Inflammatory macrophage treated with lipopolysaccharide for 1 hour (primary cell): Measurements from ENCODE around the gene FRMD1.

Experiments used
- DNase-seq, 2 donors: peaks; one replicate each; pipeline ENCODE4 v3.0.0-alpha.2; 2020 to 2022

Gene FRMD1

GRCh38 chr6:168078943-168079405, at the start of gene FRMD1:
FRMD1 (minus strand) TSS chr6:168079212; CDS start chr6:168079094, 118 bp downstream.
- DNase-seq = no peak

GRCh38 chr6:168128006-168128630, 49.1 kb upstream of the FRMD1 start:
- no peak for DNase-seq

GRCh38 chr6:168127384-168127868, 48.4 kb upstream of the FRMD1 start:
- DNase-seq = no peak

GRCh38 chr6:168126566-168127383, 47.8 kb upstream of the FRMD1 start:
- DNase-seq = no peak

GRCh38 chr6:168125429-168126001, 46.5 kb upstream of the FRMD1 start:
- DNase-seq = no peak

GRCh38 chr6:168124921-168125320, 45.9 kb upstream of the FRMD1 start:
- DNase-seq = no peak

GRCh38 chr6:168124158-168124557, 45.1 kb upstream of the FRMD1 start:
- DNase-seq = no peak

- no peak for DNase-seq
These were observed 44.3 kb upstream of the FRMD1 start for GRCh38 chr6:168123165-168123911.

GRCh38 chr6:168122521-168122920, 43.5 kb upstream of the FRMD1 start:
- DNase-seq = no peak

- DNase-seq = no peak
These were observed 43.0 kb upstream of the FRMD1 start for GRCh38 chr6:168122011-168122410.

GRCh38 chr6:168121303-168121665, 42.3 kb upstream of the FRMD1 start:
- DNase-seq = no peak

- no peak for DNase-seq
These were observed 41.6 kb upstream of the FRMD1 start for GRCh38 chr6:168120390-168121302.

GRCh38 chr6:168119539-168119938, 40.5 kb upstream of the FRMD1 start:
- DNase-seq = no peak

- DNase-seq = no peak
These were observed 39.9 kb upstream of the FRMD1 start for GRCh38 chr6:168118935-168119334.

- DNase-seq = no peak
These were observed 38.9 kb upstream of the FRMD1 start for GRCh38 chr6:168117942-168118341.

GRCh38 chr6:168116975-168117899, 38.2 kb upstream of the FRMD1 start:
- no peak for DNase-seq

- DNase-seq = no peak
These were observed 37.5 kb upstream of the FRMD1 start for GRCh38 chr6:168116438-168116974.

- no peak for DNase-seq
These were observed 36.9 kb upstream of the FRMD1 start for GRCh38 chr6:168115748-168116437.

- DNase-seq = no peak
These were observed 34.2 kb upstream of the FRMD1 start for GRCh38 chr6:168113226-168113625.

GRCh38 chr6:168111911-168112310, 32.9 kb upstream of the FRMD1 start:
- no peak for DNase-seq
